Cardiac fibroblast (primary cell): ENCODE data around the gene KRT1.

ENCODE experiments used
- DNase-seq, 2 donors: peaks; one replicate each; pipeline versions ENCODE4 v3.0.0 to v3.0.0-alpha.2; 2010; ENCODE audit warnings: low read depth in 2 of 2
- H3K4me3 ChIP-seq, 2 donors: replicated peaks in 1 of 2; 1 replicate in 1 of 2; 2 replicates in 1 of 2; pipeline ENCODE4 v1.5.1; 2011; ENCODE audit warnings: low read depth in 2 of 2, low read length in 2 of 2, mild to moderate bottlenecking in 2 of 2, moderate library complexity in 1 of 2
- CTCF ChIP-seq: IDR thresholded peaks from one replicate; pipeline ENCODE4 v1.5.1; 2011; ENCODE audit warnings: low read depth, mild to moderate bottlenecking, low read length, inconsistent platforms

Gene KRT1

GRCh38 chr12:52651726-52652261 is 28.4 kb downstream of the KRT1 start, which contains the start of gene KRT2:
Gene KRT2, minus strand, starts transcription at chr12:52652211. Its CDS starts 69 bp downstream, at chr12:52652142.
- no peak for DNase-seq
- no peak for TF ChIP-seq CTCF
- H3K4me3 ChIP-seq = no peak within 1 kb of the TSS

GRCh38 chr12:52650520-52651081 is 29.6 kb downstream of the KRT1 start:
- H3K4me3 ChIP-seq = no peak overlapping the region
- TF ChIP-seq CTCF = no peak
- DNase-seq = no peak

GRCh38 chr12:52649066-52649465 is 31.1 kb downstream of the KRT1 start:
- TF ChIP-seq CTCF = no peak
- DNase-seq = no peak
- H3K4me3 ChIP-seq = no peak overlapping the region

GRCh38 chr12:52648012-52648550 is 32.1 kb downstream of the KRT1 start:
- H3K4me3 ChIP-seq = no peak overlapping the region
- TF ChIP-seq CTCF = no peak
- no peak for DNase-seq

GRCh38 chr12:52647601-52648000 is 32.6 kb downstream of the KRT1 start:
- no peak for TF ChIP-seq CTCF
- DNase-seq = no peak
- H3K4me3 ChIP-seq = no peak overlapping the region

GRCh38 chr12:52646613-52647012 is 33.6 kb downstream of the KRT1 start:
- H3K4me3 ChIP-seq = no peak overlapping the region
- TF ChIP-seq CTCF = no peak
- no peak for DNase-seq
